GM12878 (cell line): ENCODE data around the gene EIF1AD. TPM values are rescaled to one million over a fixed set of nuclear protein-coding genes. Genes with fewer than 3 reads are reported as not detected.
"Not testable (repeated sequence)": the region's sequence is repeated elsewhere in the genome, so short reads cannot be mapped to it uniquely, and the experiment has no call there.

Experiments used
- ATAC-seq: fragments of 200-7000 bp; cut with Tn5 transposase; 3 replicates; pipeline ENCODE4 v1.9.1; 2020; ENCODE audit warnings: mild to moderate bottlenecking, moderate library complexity
- BruUV-seq: library from RNA; stranded (reverse); fragments of 400-500 nt; replicated peaks from 2 replicates; lab custom pipeline; 2021; lab: Mats Ljungman, UMichigan
- CTCF ChIA-PET: fragments of 300-600 bp; sonication (Branson Sonifier 250); formaldehyde crosslinking; extraction: SDS; loops from one replicate; lab custom pipeline; 2021; ENCODE audit warnings: inconsistent platforms; lab: Yijun Ruan, JAX
- POLR2A ChIA-PET: fragments of 350-600 bp; formaldehyde crosslinking; extraction: SDS; loops from one replicate; lab custom pipeline; 2021; ENCODE audit warnings: inconsistent platforms; lab: Charles Lee
- RAD21 ChIA-PET: fragments of 300-600 bp; sonication (Branson Sonifier 250); formaldehyde crosslinking; loops from one replicate; lab custom pipeline; 2023; ENCODE audit warnings: antibody characterized with exemption; ENCODE audit not compliant: unreplicated experiment; lab: Charles Lee
- SMC1A ChIA-PET: fragments of 300-600 bp; sonication (Branson Sonifier 250); formaldehyde crosslinking; loops from one replicate; lab custom pipeline; 2023; ENCODE audit not compliant: unreplicated experiment, uncharacterized antibody; lab: Charles Lee
- DNase-seq: peaks from one replicate; pipeline ENCODE4 v3.0.0-alpha.2; 2011; ENCODE audit warnings: low read depth, low spot score
- FAIRE-seq: peaks from 3 replicates; lab custom pipeline; 2011; peaks lifted over from hg19 to GRCh38; lab: Jason Lieb, UNC
- H2AFZ ChIP-seq: 2 replicates; pipeline ENCODE4 v1.6.0; 2011; ENCODE audit warnings: low read depth, low read length, control low read depth; ENCODE audit not compliant: control insufficient read depth
- H3K27ac ChIP-seq: 2 replicates; pipeline ENCODE4 v1.5.1; 2011; ENCODE audit warnings: control low read depth; ENCODE audit not compliant: control insufficient read depth, insufficient read depth
- H3K27me3 ChIP-seq, 2 experiments: replicated peaks in 1 of 2; 2 replicates each; pipeline versions ENCODE4 v1.6.0 to v1.6.1; 2011; ENCODE audit warnings: low read length in 1 of 2; ENCODE audit not compliant: control insufficient read depth in 2 of 2, insufficient read depth in 2 of 2
- H3K36me3 ChIP-seq, 2 experiments: 2 replicates each; pipeline ENCODE4 v1.5.1; 2011; ENCODE audit warnings: low read length in 1 of 2; ENCODE audit not compliant: control insufficient read depth in 2 of 2, insufficient read depth in 2 of 2
- H3K4me1 ChIP-seq: 2 replicates; pipeline ENCODE4 v1.6.1; 2011; ENCODE audit warnings: mild to moderate bottlenecking, low read length, moderate library complexity, mixed read lengths; ENCODE audit not compliant: control insufficient read depth, insufficient read depth
- H3K4me2 ChIP-seq: 2 replicates; pipeline ENCODE4 v1.6.0; 2011; ENCODE audit warnings: control low read depth; ENCODE audit not compliant: control insufficient read depth, insufficient read depth
- H3K4me3 ChIP-seq: fragments of 200-600 bp; sonication (generic); 2 replicates; pipeline ENCODE4 v1.5.1; 2016
- H3K79me2 ChIP-seq: 2 replicates; pipeline ENCODE4 v1.6.0; 2011; ENCODE audit warnings: low read length; ENCODE audit not compliant: control insufficient read depth, insufficient read depth
- H3K9ac ChIP-seq: 2 replicates; pipeline ENCODE4 v1.8.0; 2011; ENCODE audit warnings: low read length, control low read depth, mixed read lengths; ENCODE audit not compliant: control insufficient read depth, insufficient read depth
- H3K9me3 ChIP-seq: replicated peaks from 3 replicates; pipeline ENCODE4 v1.5.1; 2011; ENCODE audit warnings: mild to moderate bottlenecking, low read length; ENCODE audit not compliant: control insufficient read depth, insufficient read depth
- H4K20me1 ChIP-seq: 2 replicates; pipeline ENCODE4 v1.6.0; 2011; ENCODE audit not compliant: control insufficient read depth, insufficient read depth
- IKZF1 ChIP-seq: fragments of 450-650 bp; conservative IDR thresholded peaks from 2 replicates; pipeline ENCODE4 v1.6.1; 2017; ENCODE audit warnings: antibody characterized with exemption, mild to moderate bottlenecking
- NR2C1 ChIP-seq: fragments of 450-650 bp; IDR thresholded peaks from 2 replicates; pipeline ENCODE4 v1.6.1; 2017; ENCODE audit warnings: antibody characterized with exemption, mild to moderate bottlenecking, moderate library complexity
- NR2F1 ChIP-seq: fragments of 450-650 bp; conservative IDR thresholded peaks from 2 replicates; pipeline ENCODE4 v1.6.1; 2017; ENCODE audit warnings: mild to moderate bottlenecking
- SP1 ChIP-seq: IDR thresholded peaks from one replicate; pipeline ENCODE4 v1.6.1; 2011; ENCODE audit warnings: low read depth, low read length
- WGBS: methylation state at CpG from one replicate; pipeline ENCODE4 v1.1.6; 2016; ENCODE audit warnings: low lambda C conversion rate; ENCODE audit not compliant: insufficient replicate concordance, insufficient coverage; ENCODE audit errors: missing lambda C conversion rate; 5-methylcytosine and 5-hydroxymethylcytosine counted together
- in situ Hi-C: fragments of 300-500 bp; cut with MboI; formaldehyde crosslinking; loops from 9 replicates; pipeline ENCODE4 v1.14.3; 2018; ENCODE audit warnings: mixed read lengths
- intact Hi-C: fragments of 100-400 bp; cut with micrococcal nuclease; formaldehyde crosslinking; loops from one replicate; pipeline ENCODE4 v1.14.2; 2022; ENCODE audit not compliant: unreplicated experiment
- polyA plus RNA-seq, 11 experiments: library from polyadenylated mRNA; depleted of rRNA in 4 of 11; unstranded in 6 of 11; stranded (reverse) in 5 of 11; fragments of >200 nt; fragmentation: Nextera tagmentation in 4 of 11; fragmentation: Illumina TruSeq in 1 of 11; extraction: Ambion mirVana in 4 of 11; extraction: Trizol in 1 of 11; gene quantifications; 1 replicate in 1 of 11; 2 replicates in 10 of 11; pipeline versions ENCODE4 v1.2.1 to v1.2.3, GENCODE V29; 2011 to 2016; ENCODE audit warnings: inconsistent platforms in 2 of 11, missing spikeins in 2 of 11, low read depth in 1 of 11
- total RNA-seq, 4 experiments: library from RNA; depleted of rRNA in 3 of 4; stranded (reverse); fragments of >200 nt in 3 of 4; fragmentation: Illumina TruSeq in 1 of 4; extraction: Trizol in 1 of 4; gene quantifications; 2 replicates each; pipeline versions ENCODE4 v1.2.1 to v1.2.3, GENCODE V29; 2013 to 2021
- TF ChIP-seq, protein P1 (sequence below): IDR thresholded peaks from 2 replicates; pipeline ENCODE4 v1.6.1; 2012; ENCODE audit warnings: low read depth, low read length, improper control_type of control experiment
- TF ChIP-seq, protein P2 (sequence below): fragments of 150-350 bp; IDR thresholded peaks from 2 replicates; pipeline ENCODE4 v1.6.1; 2016; ENCODE audit warnings: low read depth, low read length

Gene EIF1AD
- total and polyA plus RNA-seq, 10 of the 15 experiments (the other 5 are each of a cell fraction or from before 2014, with no cell fraction given): 31.6 to 56.8 (median 39.5) TPM

DNA sequence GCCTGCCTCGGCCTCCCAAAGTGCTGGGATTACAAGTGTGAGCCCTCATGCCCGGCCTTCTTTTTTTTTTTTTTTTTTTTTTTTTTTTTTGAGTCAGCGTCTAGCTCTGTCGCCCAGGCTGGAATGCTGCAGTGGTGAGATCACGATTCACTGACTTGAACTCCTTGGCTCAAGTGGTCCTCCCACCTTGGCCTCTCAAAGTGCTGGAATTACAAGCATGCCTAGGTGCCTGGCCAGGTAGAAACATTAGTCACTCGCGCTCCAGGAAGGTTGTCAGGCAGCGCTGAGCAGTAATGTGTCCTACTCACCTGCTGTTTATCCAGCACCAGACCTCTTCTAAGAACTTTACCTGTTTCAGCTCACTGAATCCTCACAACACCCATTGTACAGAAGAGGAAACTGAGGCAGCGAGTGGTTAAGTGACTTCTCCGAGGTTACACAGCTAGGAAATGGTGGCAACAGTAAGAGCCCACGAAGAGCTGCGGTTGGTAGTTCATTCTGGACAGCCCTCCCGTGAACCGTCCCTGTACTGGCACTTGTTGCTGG lies 9.4 kb upstream of the EIF1AD start (continued):
- TF ChIP-seq, protein P1, sequence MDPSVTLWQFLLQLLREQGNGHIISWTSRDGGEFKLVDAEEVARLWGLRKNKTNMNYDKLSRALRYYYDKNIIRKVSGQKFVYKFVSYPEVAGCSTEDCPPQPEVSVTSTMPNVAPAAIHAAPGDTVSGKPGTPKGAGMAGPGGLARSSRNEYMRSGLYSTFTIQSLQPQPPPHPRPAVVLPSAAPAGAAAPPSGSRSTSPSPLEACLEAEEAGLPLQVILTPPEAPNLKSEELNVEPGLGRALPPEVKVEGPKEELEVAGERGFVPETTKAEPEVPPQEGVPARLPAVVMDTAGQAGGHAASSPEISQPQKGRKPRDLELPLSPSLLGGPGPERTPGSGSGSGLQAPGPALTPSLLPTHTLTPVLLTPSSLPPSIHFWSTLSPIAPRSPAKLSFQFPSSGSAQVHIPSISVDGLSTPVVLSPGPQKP: no peak
- TF ChIP-seq NR2F1 (no peak), SP1 (no peak), IKZF1 (no peak), NR2C1 (no peak)
- TF ChIP-seq, protein P2, sequence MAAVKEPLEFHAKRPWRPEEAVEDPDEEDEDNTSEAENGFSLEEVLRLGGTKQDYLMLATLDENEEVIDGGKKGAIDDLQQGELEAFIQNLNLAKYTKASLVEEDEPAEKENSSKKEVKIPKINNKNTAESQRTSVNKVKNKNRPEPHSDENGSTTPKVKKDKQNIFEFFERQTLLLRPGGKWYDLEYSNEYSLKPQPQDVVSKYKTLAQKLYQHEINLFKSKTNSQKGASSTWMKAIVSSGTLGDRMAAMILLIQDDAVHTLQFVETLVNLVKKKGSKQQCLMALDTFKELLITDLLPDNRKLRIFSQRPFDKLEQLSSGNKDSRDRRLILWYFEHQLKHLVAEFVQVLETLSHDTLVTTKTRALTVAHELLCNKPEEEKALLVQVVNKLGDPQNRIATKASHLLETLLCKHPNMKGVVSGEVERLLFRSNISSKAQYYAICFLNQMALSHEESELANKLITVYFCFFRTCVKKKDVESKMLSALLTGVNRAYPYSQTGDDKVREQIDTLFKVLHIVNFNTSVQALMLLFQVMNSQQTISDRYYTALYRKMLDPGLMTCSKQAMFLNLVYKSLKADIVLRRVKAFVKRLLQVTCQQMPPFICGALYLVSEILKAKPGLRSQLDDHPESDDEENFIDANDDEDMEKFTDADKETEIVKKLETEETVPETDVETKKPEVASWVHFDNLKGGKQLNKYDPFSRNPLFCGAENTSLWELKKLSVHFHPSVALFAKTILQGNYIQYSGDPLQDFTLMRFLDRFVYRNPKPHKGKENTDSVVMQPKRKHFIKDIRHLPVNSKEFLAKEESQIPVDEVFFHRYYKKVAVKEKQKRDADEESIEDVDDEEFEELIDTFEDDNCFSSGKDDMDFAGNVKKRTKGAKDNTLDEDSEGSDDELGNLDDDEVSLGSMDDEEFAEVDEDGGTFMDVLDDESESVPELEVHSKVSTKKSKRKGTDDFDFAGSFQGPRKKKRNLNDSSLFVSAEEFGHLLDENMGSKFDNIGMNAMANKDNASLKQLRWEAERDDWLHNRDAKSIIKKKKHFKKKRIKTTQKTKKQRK: no peak

DNA sequence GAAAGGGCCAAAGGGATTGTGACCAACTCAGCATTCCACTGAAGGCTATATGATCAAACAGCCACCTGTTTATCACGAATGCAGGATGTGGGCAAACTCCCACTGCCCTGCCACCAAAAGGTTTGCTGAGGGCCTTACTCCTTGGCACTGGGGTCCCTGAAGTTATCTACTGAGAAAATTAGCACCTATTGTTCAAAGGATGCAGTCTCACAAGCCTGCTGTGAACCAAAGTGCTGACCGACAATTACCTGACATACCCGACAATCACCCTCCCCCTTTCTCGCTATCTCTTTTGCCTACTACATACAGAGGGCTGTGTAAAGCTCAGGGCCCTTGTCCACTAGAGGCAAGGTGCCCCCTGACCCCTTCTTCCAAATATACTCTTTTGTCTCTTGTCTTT lies 8.1 kb upstream of the EIF1AD start:
- FAIRE-seq, in situ Hi-C loops, H3K27ac ChIP-seq, H2AFZ ChIP-seq, H3K79me2 ChIP-seq, H3K9ac ChIP-seq, POLR2A ChIA-PET, H4K20me1 ChIP-seq, RAD21 ChIA-PET, H3K4me2 ChIP-seq, H3K27me3 ChIP-seq, BruUV-seq, DNase-seq, H3K36me3 ChIP-seq, ATAC-seq, H3K4me1 ChIP-seq, H3K9me3 ChIP-seq, SMC1A ChIA-PET, H3K4me3 ChIP-seq, intact Hi-C loops: not testable (repeated sequence)
- WGBS: 56% methylated on average over 4 of the region's 4 CpGs
- CTCF ChIA-PET: interaction anchor here (1.1 kb wide), 1 partner anchor 12 kb away, joined by 4 read pairs; no protein-coding TSS in a partner anchor
